ENCODE measurements around the gene PGRMC2. TPM values are rescaled to one million over a fixed set of nuclear protein-coding genes. Genes with fewer than 3 reads are reported as not detected.

Gene PGRMC2
- total RNA-seq, 1 experiment from 2014 or later = 77.6 TPM

DNA sequence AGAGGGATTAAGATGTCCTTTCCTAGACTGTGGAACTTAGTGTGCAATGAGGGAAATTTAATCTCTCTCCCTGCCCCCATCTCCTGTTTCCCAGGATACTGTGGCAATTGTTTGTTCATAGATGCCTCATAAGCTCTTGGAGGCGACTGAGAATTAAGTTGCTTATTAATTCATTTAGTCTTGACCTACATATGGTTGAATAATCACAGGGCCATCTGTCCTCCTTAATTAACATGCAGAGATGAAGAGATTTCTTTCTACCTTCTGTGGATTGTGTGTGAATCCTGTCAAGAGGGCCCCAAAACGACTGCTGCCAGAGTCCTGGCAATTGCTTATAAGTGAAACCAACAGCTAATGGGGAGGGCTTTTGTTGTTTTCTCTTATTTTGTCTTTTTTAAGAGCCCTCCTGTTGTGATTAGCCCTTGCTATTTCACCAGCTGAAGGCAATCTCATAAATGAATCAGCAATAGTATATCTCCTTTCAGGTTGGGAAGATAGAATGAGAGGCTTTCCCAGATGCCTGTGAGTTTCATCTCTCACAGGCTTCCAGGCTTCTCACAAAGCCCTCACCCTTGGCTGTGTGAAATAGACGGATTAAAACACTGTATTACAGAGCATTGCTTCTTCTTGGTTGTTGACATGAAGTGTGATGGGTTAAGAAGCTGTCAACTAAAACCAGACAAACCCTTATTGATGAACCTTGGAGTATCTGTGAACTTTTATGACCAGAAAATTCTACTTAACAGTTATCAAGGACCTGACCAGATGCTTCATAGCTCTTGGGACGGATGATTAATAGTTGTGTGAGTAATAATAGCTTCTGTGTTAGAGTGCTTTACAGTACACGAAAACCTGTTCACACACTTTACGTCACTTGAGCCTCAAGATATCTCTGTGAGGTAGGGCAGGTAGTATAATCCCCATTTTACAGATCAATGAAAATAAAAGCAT is 58.5 kb downstream of the PGRMC2 start:
- Mint-ChIP-seq H3K4me1 (no peaks in the 10 kb centered on the region; a peak in 1 of 4 replicates), H3K9me3 (peaks cover 0 to 8% of the 10 kb centered on the region in 2 experiments; a peak in 3 of 5 replicates), H3K27ac (no peak overlapping the region), H3K27me3 (ENCODE audit: low read depth) (peaks cover 2% of the 10 kb centered on the region; the same call in 1 of the 2 replicates), H3K4me3 (no peak overlapping the region), H3K36me3 (ENCODE audit: insufficient read depth in 1 of 3, low read depth in 3 of 3) (no peaks in the 10 kb centered on the region; a peak in 1 of 7 replicates)
- H4K5ac ChIP-seq (ENCODE audit: insufficient read length, low read depth, low read length) = no peak overlapping the region
- no peak overlapping the region for H3K23ac ChIP-seq (ENCODE audit: insufficient read length, low read depth, low read length)
- H2BK15ac ChIP-seq (ENCODE audit: low read depth, low read length) = no peak overlapping the region
- no peak overlapping the region for H3K27ac ChIP-seq (ENCODE audit: insufficient read length, low read depth, low read length)
- H3K4ac ChIP-seq (ENCODE audit: low read depth, low read length) = no peak overlapping the region
- TF ChIP-seq, protein P1, sequence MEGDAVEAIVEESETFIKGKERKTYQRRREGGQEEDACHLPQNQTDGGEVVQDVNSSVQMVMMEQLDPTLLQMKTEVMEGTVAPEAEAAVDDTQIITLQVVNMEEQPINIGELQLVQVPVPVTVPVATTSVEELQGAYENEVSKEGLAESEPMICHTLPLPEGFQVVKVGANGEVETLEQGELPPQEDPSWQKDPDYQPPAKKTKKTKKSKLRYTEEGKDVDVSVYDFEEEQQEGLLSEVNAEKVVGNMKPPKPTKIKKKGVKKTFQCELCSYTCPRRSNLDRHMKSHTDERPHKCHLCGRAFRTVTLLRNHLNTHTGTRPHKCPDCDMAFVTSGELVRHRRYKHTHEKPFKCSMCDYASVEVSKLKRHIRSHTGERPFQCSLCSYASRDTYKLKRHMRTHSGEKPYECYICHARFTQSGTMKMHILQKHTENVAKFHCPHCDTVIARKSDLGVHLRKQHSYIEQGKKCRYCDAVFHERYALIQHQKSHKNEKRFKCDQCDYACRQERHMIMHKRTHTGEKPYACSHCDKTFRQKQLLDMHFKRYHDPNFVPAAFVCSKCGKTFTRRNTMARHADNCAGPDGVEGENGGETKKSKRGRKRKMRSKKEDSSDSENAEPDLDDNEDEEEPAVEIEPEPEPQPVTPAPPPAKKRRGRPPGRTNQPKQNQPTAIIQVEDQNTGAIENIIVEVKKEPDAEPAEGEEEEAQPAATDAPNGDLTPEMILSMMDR (conservative IDR thresholded peaks at IDR 0.05) = no peak
- no peaks in the 10 kb centered on the region for H3K9me3 ChIP-seq (ENCODE audit: control insufficient read depth, low read depth, low read length)
- no peak overlapping the region for H2BK5ac ChIP-seq (ENCODE audit: insufficient read length, low read length)
- no peak overlapping the region for H3K4me2 ChIP-seq (ENCODE audit: insufficient read depth, insufficient read length, low read length)
- no peak overlapping the region for H3K18ac ChIP-seq (ENCODE audit: insufficient read length, low read depth, low read length)
- H2AK5ac ChIP-seq (ENCODE audit: insufficient read length, low read length) = no peak overlapping the region
- no peaks in the 10 kb centered on the region for H3K79me1 ChIP-seq (ENCODE audit: insufficient read depth, low read depth, low read length, poor library complexity, severe bottlenecking)
- no peak overlapping the region for H2AFZ ChIP-seq (ENCODE audit: low read length)
- H3K56ac ChIP-seq (ENCODE audit: insufficient read length, low read depth, low read length) = no peak overlapping the region
- no peaks in the 10 kb centered on the region for H3K4me1 ChIP-seq (ENCODE audit: insufficient read depth, low read length)
- H3K14ac ChIP-seq (ENCODE audit: insufficient read depth, low read length) = no peak overlapping the region
- H4K20me1 ChIP-seq (ENCODE audit: control insufficient read depth, insufficient read depth, insufficient read length) = no peaks in the 10 kb centered on the region
- no peaks in the 10 kb centered on the region for H3K79me2 ChIP-seq (ENCODE audit: insufficient read depth, low read length)
- no peak overlapping the region for H2BK20ac ChIP-seq (ENCODE audit: low read depth, low read length, poor library complexity, severe bottlenecking)
- no peak overlapping the region for H3K9ac ChIP-seq (ENCODE audit: extremely low read depth, insufficient read length, low read length)
- H3K23me2 ChIP-seq (ENCODE audit: insufficient read length, low read depth, low read length, poor library complexity, severe bottlenecking) = no peaks in the 10 kb centered on the region
- H4K8ac ChIP-seq (replicated peaks; ENCODE audit: insufficient read length, low read depth, low read length) = no peak overlapping the region
- no peak overlapping the region for H3T11ph ChIP-seq (ENCODE audit: low read length)
- H2BK120ac ChIP-seq (ENCODE audit: low read depth, low read length, poor library complexity, severe bottlenecking) = no peak overlapping the region
- no peak overlapping the region for H4K91ac ChIP-seq (ENCODE audit: insufficient read length, low read depth, low read length)
- no peaks in the 10 kb centered on the region for H3K27me3 ChIP-seq (ENCODE audit: insufficient read depth, low read length)
- H2BK12ac ChIP-seq (ENCODE audit: insufficient read length, low read depth, low read length) = no peak overlapping the region
- WGBS (ENCODE audit: extremely low coverage, insufficient read length, low lambda C conversion rate) = no CpG with 5 or more reads among the region's 6 CpGs
- no peak for DNase-seq
